Measurements from ENCODE around the gene ZNF276. TPM values are rescaled to one million over a fixed set of nuclear protein-coding genes. Genes with fewer than 3 reads are reported as not detected.

ZNF276 gene
- total RNA-seq, 1 experiment from 2014 or later: 19.9 TPM

- in situ Hi-C loops (cut with HindIII; ENCODE audit: low pct_unique_long_range_greater_than_20kb, low sequenced_read_pairs): no loop called here
- ChIA-PET CTCF (interaction anchor here (0.7 kb wide), 1 partner anchor 576 kb away, joined by 3 read pairs; no protein-coding TSS in a partner anchor), POLR2A (no interaction called here)
- BruUV-seq (replicated peaks): no TSS peak
- intact Hi-C loops (cut with micrococcal nuclease; ENCODE audit: unreplicated experiment): no loop called here
- no peak overlapping the region for H3K27ac ChIP-seq (ENCODE audit: low read length)
- no peak for ATAC-seq
- H3K27me3 ChIP-seq (ENCODE audit: control insufficient read depth, insufficient read depth, low read length): no peaks in the 10 kb centered on the region
- TF ChIP-seq POLR2AphosphoS5 (IDR thresholded peaks at IDR 0.05; ENCODE audit: low read depth, low read length) (no peak), SIN3A (IDR thresholded peaks at IDR 0.05; ENCODE audit: borderline replicate concordance, insufficient read depth, low read depth, low read length) (no peak), TCF7L2 (IDR thresholded peaks at IDR 0.05; ENCODE audit: low read depth, low read length) (no peak)
- TF ChIP-seq, protein P1, sequence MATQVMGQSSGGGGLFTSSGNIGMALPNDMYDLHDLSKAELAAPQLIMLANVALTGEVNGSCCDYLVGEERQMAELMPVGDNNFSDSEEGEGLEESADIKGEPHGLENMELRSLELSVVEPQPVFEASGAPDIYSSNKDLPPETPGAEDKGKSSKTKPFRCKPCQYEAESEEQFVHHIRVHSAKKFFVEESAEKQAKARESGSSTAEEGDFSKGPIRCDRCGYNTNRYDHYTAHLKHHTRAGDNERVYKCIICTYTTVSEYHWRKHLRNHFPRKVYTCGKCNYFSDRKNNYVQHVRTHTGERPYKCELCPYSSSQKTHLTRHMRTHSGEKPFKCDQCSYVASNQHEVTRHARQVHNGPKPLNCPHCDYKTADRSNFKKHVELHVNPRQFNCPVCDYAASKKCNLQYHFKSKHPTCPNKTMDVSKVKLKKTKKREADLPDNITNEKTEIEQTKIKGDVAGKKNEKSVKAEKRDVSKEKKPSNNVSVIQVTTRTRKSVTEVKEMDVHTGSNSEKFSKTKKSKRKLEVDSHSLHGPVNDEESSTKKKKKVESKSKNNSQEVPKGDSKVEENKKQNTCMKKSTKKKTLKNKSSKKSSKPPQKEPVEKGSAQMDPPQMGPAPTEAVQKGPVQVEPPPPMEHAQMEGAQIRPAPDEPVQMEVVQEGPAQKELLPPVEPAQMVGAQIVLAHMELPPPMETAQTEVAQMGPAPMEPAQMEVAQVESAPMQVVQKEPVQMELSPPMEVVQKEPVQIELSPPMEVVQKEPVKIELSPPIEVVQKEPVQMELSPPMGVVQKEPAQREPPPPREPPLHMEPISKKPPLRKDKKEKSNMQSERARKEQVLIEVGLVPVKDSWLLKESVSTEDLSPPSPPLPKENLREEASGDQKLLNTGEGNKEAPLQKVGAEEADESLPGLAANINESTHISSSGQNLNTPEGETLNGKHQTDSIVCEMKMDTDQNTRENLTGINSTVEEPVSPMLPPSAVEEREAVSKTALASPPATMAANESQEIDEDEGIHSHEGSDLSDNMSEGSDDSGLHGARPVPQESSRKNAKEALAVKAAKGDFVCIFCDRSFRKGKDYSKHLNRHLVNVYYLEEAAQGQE (IDR thresholded peaks at IDR 0.05; ENCODE audit: insufficient read depth in 1 of 2, low read depth in 2 of 2, low read length in 1 of 2): no peak
- H3K36me3 ChIP-seq (ENCODE audit: control insufficient read depth, insufficient read depth, low read length): no peaks in the 10 kb centered on the region
- H3K4me1 ChIP-seq (ENCODE audit: control insufficient read depth, insufficient read depth, low read length): no peaks in the 10 kb centered on the region
- no peak overlapping the region for H3K4me3 ChIP-seq (ENCODE audit: low read depth in 2 of 2, low read length in 2 of 2)
- H3K9me3 ChIP-seq (ENCODE audit: control insufficient read depth, insufficient read depth, low read depth, low read length): no peaks in the 10 kb centered on the region
- no peak for DNase-seq (ENCODE audit: low read depth, low spot score)
Observed at GRCh38 chr16:89678258-89678657, 43.1 kb upstream of the ZNF276 start.

DNA sequence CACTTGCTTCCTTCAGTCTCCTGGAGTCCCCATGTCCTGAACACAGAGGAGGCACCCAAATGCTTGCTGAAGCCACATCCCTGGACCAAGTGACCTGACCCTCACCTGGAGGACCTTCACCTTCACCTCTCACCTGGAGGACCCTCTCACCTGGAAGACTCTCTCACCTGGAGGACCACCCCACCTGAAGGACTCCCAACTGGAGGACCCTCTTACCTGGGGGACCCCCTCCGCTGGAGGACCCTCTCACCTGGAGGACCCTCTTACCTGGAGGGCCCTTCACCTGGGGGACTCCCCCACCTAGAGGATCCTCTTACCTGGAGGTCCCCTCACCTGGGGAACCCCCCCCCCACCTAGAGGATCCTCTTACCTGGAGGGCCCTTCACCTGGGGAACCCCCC is 35.4 kb upstream of the ZNF276 start:
- ChIA-PET CTCF (no interaction called here), POLR2A (no interaction called here)
- no peaks in the 10 kb centered on the region for H3K9me3 ChIP-seq (ENCODE audit: control insufficient read depth, insufficient read depth, low read depth, low read length)
- H3K27me3 ChIP-seq (ENCODE audit: control insufficient read depth, insufficient read depth, low read length): no peaks in the 10 kb centered on the region
- TF ChIP-seq CTCF (IDR thresholded peaks at IDR 0.05): no peak
- TF ChIP-seq TCF7L2 (IDR thresholded peaks at IDR 0.05; ENCODE audit: low read depth, low read length): no peak
- TF ChIP-seq, protein P1 (IDR thresholded peaks at IDR 0.05; ENCODE audit: insufficient read depth in 1 of 2, low read depth in 2 of 2, low read length in 1 of 2): no peak
- no peak for TF ChIP-seq POLR2AphosphoS5 (IDR thresholded peaks at IDR 0.05; ENCODE audit: low read depth, low read length)
- no peak for TF ChIP-seq SIN3A (IDR thresholded peaks at IDR 0.05; ENCODE audit: borderline replicate concordance, insufficient read depth, low read depth, low read length)
- peaks cover 3% of the 10 kb centered on the region; the same call in 1 of the 2 replicates for H3K4me1 ChIP-seq (ENCODE audit: control insufficient read depth, insufficient read depth, low read length)
- intact Hi-C loops (cut with micrococcal nuclease; ENCODE audit: unreplicated experiment): no loop called here
- no peaks in the 10 kb centered on the region; the same call in 1 of the 2 replicates for H3K36me3 ChIP-seq (ENCODE audit: control insufficient read depth, insufficient read depth, low read length)
- DNase-seq (ENCODE audit: low read depth, low spot score) (no peak), ATAC-seq (no peak)
- no peak overlapping the region for H3K4me3 ChIP-seq (ENCODE audit: low read depth in 2 of 2, low read length in 2 of 2)
- no TSS peak for BruUV-seq (replicated peaks)
- in situ Hi-C loops (cut with HindIII; ENCODE audit: low pct_unique_long_range_greater_than_20kb, low sequenced_read_pairs): no loop called here
- no peak overlapping the region for H3K27ac ChIP-seq (ENCODE audit: low read length)

Measured in Panc1 (cell line).